SK-N-SH treated with all-trans-retinoic acid at 6 μM for 48 hours (cell line): ENCODE measurements around the gene MVB12B.

ENCODE experiments used
- ATAC-seq: fragments of 200-7000 bp; cut with Tn5 transposase; 3 replicates; pipeline ENCODE4 v1.9.1; 2020; ENCODE audit warnings: mild to moderate bottlenecking, moderate library complexity
- ARNTL ChIP-seq: fragments of 450-650 bp; formaldehyde crosslinking; IDR thresholded peaks from 2 replicates; pipeline ENCODE4 v1.5.0; 2020; ENCODE audit warnings: low read depth, mild to moderate bottlenecking, moderate library complexity, borderline replicate concordance
- BACH2 ChIP-seq: fragments of 250-450 bp; sonication (Bioruptor Pico); IDR thresholded peaks from 2 replicates; pipeline ENCODE4 v1.9.0; 2021; ENCODE audit warnings: mild to moderate bottlenecking, borderline replicate concordance
- CSDC2 ChIP-seq: fragments of 250-450 bp; sonication (Bioruptor Pico); IDR thresholded peaks from 2 replicates; pipeline ENCODE4 v1.5.0; 2020; ENCODE audit warnings: mild to moderate bottlenecking, moderate library complexity
- CSRNP3 ChIP-seq: fragments of 250-450 bp; sonication (Bioruptor Pico); IDR thresholded peaks from 2 replicates; pipeline ENCODE4 v1.5.1; 2021; ENCODE audit warnings: mild to moderate bottlenecking, moderate library complexity
- ESRRG ChIP-seq: fragments of 250-450 bp; sonication (Bioruptor Pico); IDR thresholded peaks from 2 replicates; pipeline ENCODE4 v1.6.1; 2021; ENCODE audit warnings: mild to moderate bottlenecking
- GLIS3 ChIP-seq: fragments of 250-450 bp; sonication (Bioruptor Pico); IDR thresholded peaks from 2 replicates; pipeline ENCODE4 v1.5.0; 2020; ENCODE audit warnings: mild to moderate bottlenecking, moderate library complexity
- ISL1 ChIP-seq: fragments of 250-450 bp; sonication (Bioruptor Pico); IDR thresholded peaks from 2 replicates; pipeline ENCODE4 v2.1.2; 2022; ENCODE audit warnings: mild to moderate bottlenecking, moderate library complexity
- OSR1 ChIP-seq: fragments of 250-450 bp; sonication (Bioruptor Pico); IDR thresholded peaks from 2 replicates; pipeline ENCODE4 v1.8.0; 2022; ENCODE audit warnings: moderate library complexity, mild to moderate bottlenecking, inconsistent platforms
- POU6F1 ChIP-seq: fragments of 250-450 bp; sonication (Bioruptor Pico); IDR thresholded peaks from 2 replicates; pipeline ENCODE4 v1.8.0; 2021; ENCODE audit warnings: low read depth, mild to moderate bottlenecking, moderate library complexity, borderline replicate concordance
- PPARA ChIP-seq: fragments of 250-450 bp; sonication (Bioruptor Pico); IDR thresholded peaks from 2 replicates; pipeline ENCODE4 v1.5.0; 2020; ENCODE audit warnings: mild to moderate bottlenecking, borderline replicate concordance
- RARB ChIP-seq: fragments of 250-450 bp; sonication (Bioruptor Pico); IDR thresholded peaks from 2 replicates; pipeline ENCODE4 v1.8.0; 2021; ENCODE audit warnings: mild to moderate bottlenecking, moderate library complexity
- SNAI2 ChIP-seq: fragments of 250-450 bp; sonication (Bioruptor Pico); IDR thresholded peaks from 2 replicates; pipeline ENCODE4 v1.5.0; 2020; ENCODE audit warnings: mild to moderate bottlenecking, moderate library complexity
- TCF4 ChIP-seq: fragments of 250-450 bp; sonication (Bioruptor Pico); IDR thresholded peaks from 2 replicates; pipeline ENCODE4 v1.8.0; 2021; ENCODE audit warnings: mild to moderate bottlenecking, moderate library complexity, borderline replicate concordance
- TOX ChIP-seq: fragments of 250-450 bp; sonication (Bioruptor Pico); IDR thresholded peaks from 2 replicates; pipeline ENCODE4 v1.8.0; 2021; ENCODE audit warnings: mild to moderate bottlenecking, moderate library complexity, borderline replicate concordance
- ZFP3 ChIP-seq: fragments of 250-450 bp; sonication (Bioruptor Pico); IDR thresholded peaks from 2 replicates; pipeline ENCODE4 v1.5.0; 2020; ENCODE audit warnings: mild to moderate bottlenecking, moderate library complexity
- ZFP30 ChIP-seq: fragments of 450-650 bp; formaldehyde crosslinking; IDR thresholded peaks from 2 replicates; pipeline ENCODE4 v1.5.0; 2022; ENCODE audit warnings: mild to moderate bottlenecking, moderate library complexity
- ZNF565 ChIP-seq: fragments of 450-650 bp; formaldehyde crosslinking; conservative IDR thresholded peaks from 2 replicates; pipeline ENCODE4 v1.5.0; 2020; ENCODE audit warnings: low read depth, mild to moderate bottlenecking, moderate library complexity
- ZNF70 ChIP-seq: fragments of 450-650 bp; formaldehyde crosslinking; IDR thresholded peaks from 2 replicates; pipeline ENCODE4 v1.5.0; 2020; ENCODE audit warnings: mild to moderate bottlenecking, moderate library complexity
- TF ChIP-seq, protein P1 (sequence below): fragments of 250-450 bp; sonication (Bioruptor Pico); IDR thresholded peaks from 2 replicates; pipeline ENCODE4 v1.5.1; 2020; ENCODE audit warnings: low read depth, mild to moderate bottlenecking, moderate library complexity
- TF ChIP-seq, protein P2 (sequence below): fragments of 250-450 bp; sonication (Bioruptor Pico); IDR thresholded peaks from 2 replicates; pipeline ENCODE4 v1.5.0; 2020; ENCODE audit warnings: mild to moderate bottlenecking, moderate library complexity

MVB12B gene

DNA sequence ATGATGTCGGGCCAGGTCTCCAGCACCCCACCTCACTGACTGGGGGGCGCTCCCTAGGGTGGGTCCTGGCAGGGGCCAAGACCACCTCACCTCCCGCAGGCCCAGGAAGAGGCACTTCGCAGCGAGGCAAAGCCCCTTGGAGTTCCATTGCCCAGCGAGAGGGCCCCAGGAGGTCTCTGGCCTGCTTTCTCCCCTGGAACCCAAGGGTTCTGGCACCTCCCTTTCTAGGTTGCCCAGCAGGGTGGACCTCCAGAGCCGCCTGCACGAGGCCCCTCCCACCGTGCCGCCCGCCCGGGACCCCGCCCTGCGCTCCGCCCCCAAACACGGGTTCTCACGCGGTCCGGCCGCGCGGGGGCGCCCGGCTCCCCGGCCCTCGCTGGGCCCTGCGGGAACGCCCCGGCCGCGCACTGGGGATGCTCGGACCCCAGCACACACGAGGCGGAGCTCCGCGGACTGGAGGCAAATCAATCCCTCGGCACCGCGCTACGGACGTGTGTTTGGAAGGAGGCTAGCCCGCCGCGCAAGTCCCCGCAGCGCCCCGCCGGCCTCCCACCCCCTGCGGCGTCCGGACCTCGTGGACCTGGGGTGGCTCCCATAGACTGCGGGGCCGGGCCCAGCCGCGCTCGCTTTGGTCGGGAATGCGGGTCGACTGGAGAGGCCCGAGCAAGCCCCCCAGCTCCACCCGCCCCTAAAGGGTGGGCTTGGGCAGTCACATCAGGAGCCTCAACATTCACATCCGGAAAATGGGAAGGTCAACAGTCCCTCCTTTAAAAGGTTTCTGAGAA, 187.6 kb downstream of the MVB12B start:
- TF ChIP-seq ISL1 (CRISPR knock-in tag), result no peak
- no peak for TF ChIP-seq TCF4
- no peak for TF ChIP-seq POU6F1
- no peak for TF ChIP-seq ZNF565 (CRISPR knock-in tag)
- no peak for TF ChIP-seq BACH2 (CRISPR knock-in tag)
- no peak for TF ChIP-seq ZFP30
- TF ChIP-seq OSR1 (CRISPR knock-in tag), result no peak
- no peak for TF ChIP-seq ESRRG
- no peak for TF ChIP-seq RARB
- peak; percentile 36 for ATAC-seq

DNA sequence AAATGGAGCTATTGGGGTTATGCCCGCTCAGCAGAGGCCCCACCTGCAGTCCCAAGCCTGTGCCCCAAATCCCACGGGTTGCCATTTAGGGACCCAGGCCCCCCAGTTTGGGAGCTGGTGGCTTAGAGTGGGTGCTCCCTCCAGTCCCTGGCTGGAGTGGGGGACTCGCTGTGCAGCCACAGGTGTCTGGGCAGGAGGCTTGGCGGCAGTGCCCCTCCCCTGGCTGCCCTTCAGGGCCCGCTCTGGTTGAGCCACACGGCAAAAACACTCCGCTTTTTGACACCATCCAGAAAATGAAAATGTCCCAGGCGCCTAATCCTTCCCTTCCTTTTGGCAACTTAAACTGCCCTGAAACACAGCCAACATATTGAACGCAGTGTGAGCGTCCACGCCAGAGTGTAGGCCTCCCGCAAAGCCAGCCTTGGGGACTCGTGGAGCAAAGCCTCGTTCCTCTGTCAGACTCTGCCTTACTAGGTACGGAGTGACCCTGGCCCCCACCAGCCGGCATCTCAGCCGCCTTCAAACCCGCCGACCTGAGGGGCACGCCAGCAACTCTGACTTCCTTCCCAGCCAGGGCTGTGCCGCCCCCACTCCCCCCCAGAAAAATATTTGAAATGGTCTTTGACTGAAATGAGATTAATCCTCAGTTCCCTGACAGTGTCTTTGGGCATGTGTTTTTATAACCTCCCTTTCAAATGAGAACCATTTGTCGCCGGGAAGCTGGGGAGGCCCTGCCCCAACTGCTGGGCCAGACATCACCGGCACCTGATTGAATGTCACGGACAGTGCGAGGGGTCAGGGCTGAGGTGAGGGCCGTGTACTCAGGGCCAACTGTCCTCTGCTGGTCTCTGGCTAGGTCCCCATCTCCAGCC, 188.6 kb downstream of the MVB12B start:
- no peak for ATAC-seq
- TF ChIP-seq ZNF70 (CRISPR knock-in tag) (no peak), OSR1 (CRISPR knock-in tag) (no peak), ZNF565 (CRISPR knock-in tag) (no peak), SNAI2 (CRISPR knock-in tag) (no peak), ISL1 (CRISPR knock-in tag) (no peak), TOX (CRISPR knock-in tag) (no peak), ARNTL (CRISPR knock-in tag) (no peak), PPARA (no peak), RARB (no peak), CSRNP3 (CRISPR knock-in tag) (no peak), GLIS3 (CRISPR knock-in tag) (no peak), CSDC2 (CRISPR knock-in tag) (no peak), ZFP30 (no peak), TCF4 (no peak), BACH2 (CRISPR knock-in tag) (no peak)
- TF ChIP-seq, protein P1, sequence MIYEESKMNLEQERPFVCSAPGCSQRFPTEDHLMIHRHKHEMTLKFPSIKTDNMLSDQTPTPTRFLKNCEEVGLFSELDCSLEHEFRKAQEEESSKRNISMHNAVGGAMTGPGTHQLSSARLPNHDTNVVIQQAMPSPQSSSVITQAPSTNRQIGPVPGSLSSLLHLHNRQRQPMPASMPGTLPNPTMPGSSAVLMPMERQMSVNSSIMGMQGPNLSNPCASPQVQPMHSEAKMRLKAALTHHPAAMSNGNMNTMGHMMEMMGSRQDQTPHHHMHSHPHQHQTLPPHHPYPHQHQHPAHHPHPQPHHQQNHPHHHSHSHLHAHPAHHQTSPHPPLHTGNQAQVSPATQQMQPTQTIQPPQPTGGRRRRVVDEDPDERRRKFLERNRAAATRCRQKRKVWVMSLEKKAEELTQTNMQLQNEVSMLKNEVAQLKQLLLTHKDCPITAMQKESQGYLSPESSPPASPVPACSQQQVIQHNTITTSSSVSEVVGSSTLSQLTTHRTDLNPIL, result no peak
- TF ChIP-seq, protein P2, sequence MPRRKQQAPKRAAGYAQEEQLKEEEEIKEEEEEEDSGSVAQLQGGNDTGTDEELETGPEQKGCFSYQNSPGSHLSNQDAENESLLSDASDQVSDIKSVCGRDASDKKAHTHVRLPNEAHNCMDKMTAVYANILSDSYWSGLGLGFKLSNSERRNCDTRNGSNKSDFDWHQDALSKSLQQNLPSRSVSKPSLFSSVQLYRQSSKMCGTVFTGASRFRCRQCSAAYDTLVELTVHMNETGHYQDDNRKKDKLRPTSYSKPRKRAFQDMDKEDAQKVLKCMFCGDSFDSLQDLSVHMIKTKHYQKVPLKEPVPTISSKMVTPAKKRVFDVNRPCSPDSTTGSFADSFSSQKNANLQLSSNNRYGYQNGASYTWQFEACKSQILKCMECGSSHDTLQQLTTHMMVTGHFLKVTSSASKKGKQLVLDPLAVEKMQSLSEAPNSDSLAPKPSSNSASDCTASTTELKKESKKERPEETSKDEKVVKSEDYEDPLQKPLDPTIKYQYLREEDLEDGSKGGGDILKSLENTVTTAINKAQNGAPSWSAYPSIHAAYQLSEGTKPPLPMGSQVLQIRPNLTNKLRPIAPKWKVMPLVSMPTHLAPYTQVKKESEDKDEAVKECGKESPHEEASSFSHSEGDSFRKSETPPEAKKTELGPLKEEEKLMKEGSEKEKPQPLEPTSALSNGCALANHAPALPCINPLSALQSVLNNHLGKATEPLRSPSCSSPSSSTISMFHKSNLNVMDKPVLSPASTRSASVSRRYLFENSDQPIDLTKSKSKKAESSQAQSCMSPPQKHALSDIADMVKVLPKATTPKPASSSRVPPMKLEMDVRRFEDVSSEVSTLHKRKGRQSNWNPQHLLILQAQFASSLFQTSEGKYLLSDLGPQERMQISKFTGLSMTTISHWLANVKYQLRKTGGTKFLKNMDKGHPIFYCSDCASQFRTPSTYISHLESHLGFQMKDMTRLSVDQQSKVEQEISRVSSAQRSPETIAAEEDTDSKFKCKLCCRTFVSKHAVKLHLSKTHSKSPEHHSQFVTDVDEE (CRISPR knock-in tag), result no peak

DNA sequence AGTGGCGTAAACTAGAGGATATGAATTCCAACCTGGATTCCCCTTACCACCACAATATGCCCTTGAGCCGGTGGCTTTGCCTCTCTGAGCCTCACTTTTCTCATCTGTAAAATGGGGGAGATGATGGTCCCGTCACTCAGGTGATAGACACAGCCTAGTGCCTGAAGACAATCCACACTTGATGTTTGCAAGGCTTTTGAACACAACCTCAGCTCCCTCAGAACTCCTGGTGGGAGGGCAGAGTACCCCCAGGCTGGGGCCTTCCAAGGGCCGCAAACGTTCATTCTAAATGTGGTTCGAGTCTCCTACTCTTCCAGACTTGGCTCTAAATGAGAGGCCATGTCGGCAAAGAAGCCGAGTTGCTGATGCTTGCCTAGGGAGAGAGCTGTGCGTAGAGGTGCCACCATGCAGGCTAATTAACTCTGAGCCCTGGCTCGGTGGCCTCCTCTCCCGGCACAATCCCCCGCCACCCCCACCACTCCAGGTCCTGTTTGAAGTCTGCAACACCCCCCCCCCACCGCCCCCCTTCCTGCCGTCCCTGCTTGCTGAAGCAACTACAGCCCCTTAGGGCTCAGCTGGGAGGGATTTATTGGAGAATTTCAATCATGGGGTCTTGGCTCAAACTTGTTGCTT, 189.4 kb downstream of the MVB12B start:
- ATAC-seq, result no peak
- no peak for TF ChIP-seq ZFP3

- ATAC-seq, result no peak
- no peak for TF ChIP-seq ARNTL (CRISPR knock-in tag)
- TF ChIP-seq, protein P1, result no peak
- no peak for TF ChIP-seq ZNF70 (CRISPR knock-in tag)
- TF ChIP-seq TCF4, result no peak
- TF ChIP-seq ZFP30, result no peak
- no peak for TF ChIP-seq GLIS3 (CRISPR knock-in tag)
- no peak for TF ChIP-seq CSRNP3 (CRISPR knock-in tag)
- TF ChIP-seq CSDC2 (CRISPR knock-in tag), result no peak
- TF ChIP-seq OSR1 (CRISPR knock-in tag), result no peak
- no peak for TF ChIP-seq RARB
- TF ChIP-seq PPARA, result no peak
Observed at GRCh38 chr9:126516561-126516935, 189.9 kb downstream of the MVB12B start.
